HepG2 (cell line): ENCODE data around the gene C1orf185.

ENCODE experiments used
- CEBPB ChIP-seq: IDR thresholded peaks from 2 replicates; pipeline ENCODE4 v1.6.1; 2011; ENCODE audit warnings: low read depth, low read length, improper control_type of control experiment, borderline replicate concordance
- RBFOX2 ChIP-seq: fragments of 200-400 bp; formaldehyde crosslinking; IDR thresholded peaks from 2 replicates; pipeline ENCODE4 v1.6.1; 2017; ENCODE audit warnings: low read depth, mild to moderate bottlenecking, low read length
- SOX6 ChIP-seq, 2 experiments: fragments of 450-650 bp in 1 of 2; sonication (generic) in 1 of 2; formaldehyde crosslinking in 1 of 2; IDR thresholded peaks; 2 replicates each; pipeline versions ENCODE4 v1.4.0 to v1.6.1; 2017 to 2020; ENCODE audit warnings: antibody characterized with exemption in 1 of 2, mild to moderate bottlenecking in 1 of 2, missing genetic modification reagents in 1 of 2
- ZFP36 ChIP-seq: fragments of 150-350 bp; IDR thresholded peaks from 2 replicates; pipeline ENCODE4 v1.6.1; 2018; ENCODE audit warnings: borderline replicate concordance, low read length, low read depth; ENCODE audit not compliant: partially characterized antibody

- TF ChIP-seq ZFP36 (no peak), RBFOX2 (no peak), CEBPB (no peak), SOX6 (IDR thresholded peaks at IDR 0.05) (no peak), SOX6 (CRISPR knock-in tag; IDR thresholded peaks at IDR 0.05) (no peak)
Observed at GRCh38 chr1:51188230-51188629, 86.2 kb downstream of the C1orf185 start.
